ENCODE measurements around the gene IL17RD. TPM values are rescaled to one million over a fixed set of nuclear protein-coding genes. Genes with fewer than 3 reads are reported as not detected.

IL17RD gene
- total and polyA plus RNA-seq, 9 of the 15 experiments (the other 6 are each of a cell fraction or from before 2014, with no cell fraction given): under 0.01 to 0.09 (median 0.04) TPM; not detected in 4

- ATAC-seq (no peak), FAIRE-seq (no peak), DNase-seq (ENCODE audit: extremely low read depth in 1 of 4, low spot score in 3 of 4) (no peak)
- H3K4me3 ChIP-seq: no peak overlapping the region
- no peaks in the 10 kb centered on the region for H4K20me1 ChIP-seq (replicated peaks; ENCODE audit: control insufficient read depth, insufficient read depth, low read length)
- CTCF ChIA-PET (ENCODE audit: low intra/inter-chr PET ratio): no interaction called here
- no peaks in the 10 kb centered on the region for H3K9me3 ChIP-seq (replicated peaks; ENCODE audit: control insufficient read depth, insufficient read depth, low read depth, low read length)
- intact Hi-C loops (cut with micrococcal nuclease) (no loop called here), in situ Hi-C loops (cut with MboI) (no loop called here)
- no peaks in the 10 kb centered on the region for H3K36me3 ChIP-seq (ENCODE audit: control insufficient read depth, insufficient read depth, low read length)
- WGBS (ENCODE audit: insufficient coverage, low coverage, missing lambda C conversion rate): 2% methylated on average over 10 of the region's 14 CpGs
- H3K4me2 ChIP-seq (ENCODE audit: insufficient read depth, low read length): no peak overlapping the region
- no peaks in the 10 kb centered on the region for H3K4me1 ChIP-seq (replicated peaks in 1 of 2; ENCODE audit: control insufficient read depth in 2 of 2, insufficient read depth in 2 of 2, low read length in 2 of 2)
- H3K27me3 ChIP-seq (ENCODE audit: control insufficient read depth in 2 of 2, insufficient read depth in 2 of 2, low read length in 2 of 2): peaks cover 18 to 58% of the 10 kb centered on the region in 2 experiments; a peak in 4 of 5 replicates
- H3K9ac ChIP-seq (ENCODE audit: insufficient read depth in 1 of 2, low read depth in 2 of 2, low read length in 2 of 2): no peak overlapping the region
- BruUV-seq (replicated peaks): no TSS peak
- TF ChIP-seq TEAD2 (tag; IDR thresholded peaks at IDR 0.05): no peak
- TF ChIP-seq ZBED1 (IDR thresholded peaks at IDR 0.05): no peak
- no peak for TF ChIP-seq NR2F6 (CRISPR knock-in tag; IDR thresholded peaks at IDR 0.05)
- H3K79me2 ChIP-seq (ENCODE audit: control insufficient read depth, insufficient read depth, low read length): no peaks in the 10 kb centered on the region
- H2AFZ ChIP-seq (ENCODE audit: low read depth, low read length): no peak overlapping the region
- H3K27ac ChIP-seq (ENCODE audit: extremely low read depth, low read depth, low read length): no peak overlapping the region
- no peaks in the 10 kb centered on the region for H3K9me1 ChIP-seq (ENCODE audit: control insufficient read depth, insufficient read depth, low read length)
- POLR2A ChIA-PET: interaction anchor here (0.8 kb wide), 1 partner anchor 11 kb away, joined by 3 read pairs; no protein-coding TSS in a partner anchor
These were observed 34.5 kb downstream of the IL17RD start for GRCh38 chr3:57130571-57131209.

GRCh38 chr3:57128826-57129667, 36.1 kb downstream of the IL17RD start:
- Histone ChIP-seq H3K9me3 (replicated peaks; ENCODE audit: control insufficient read depth, insufficient read depth, low read depth, low read length) (no peaks in the 10 kb centered on the region), H2AFZ (ENCODE audit: low read depth, low read length) (no peak overlapping the region), H3K27ac (ENCODE audit: extremely low read depth, low read depth, low read length) (no peak overlapping the region), H3K4me3 (no peak overlapping the region), H3K4me2 (ENCODE audit: insufficient read depth, low read length) (no peak overlapping the region), H4K20me1 (replicated peaks; ENCODE audit: control insufficient read depth, insufficient read depth, low read length) (no peaks in the 10 kb centered on the region), H3K9me1 (ENCODE audit: control insufficient read depth, insufficient read depth, low read length) (no peaks in the 10 kb centered on the region), H3K36me3 (ENCODE audit: control insufficient read depth, insufficient read depth, low read length) (no peaks in the 10 kb centered on the region), H3K79me2 (ENCODE audit: control insufficient read depth, insufficient read depth, low read length) (no peaks in the 10 kb centered on the region), H3K9ac (ENCODE audit: insufficient read depth in 1 of 2, low read depth in 2 of 2, low read length in 2 of 2) (no peak overlapping the region), H3K4me1 (replicated peaks in 1 of 2; ENCODE audit: control insufficient read depth in 2 of 2, insufficient read depth in 2 of 2, low read length in 2 of 2) (no peaks in the 10 kb centered on the region), H3K27me3 (ENCODE audit: control insufficient read depth in 2 of 2, insufficient read depth in 2 of 2, low read length in 2 of 2) (peaks cover 22 to 56% of the 10 kb centered on the region in 2 experiments; a peak in 4 of 5 replicates)
- POLR2A ChIA-PET: interaction anchor here (1.1 kb wide), 1 partner anchor 14 kb away, joined by 3 read pairs; no protein-coding TSS in a partner anchor
- WGBS (ENCODE audit: insufficient coverage, low coverage, missing lambda C conversion rate): 18% methylated on average over 13 of the region's 14 CpGs
- intact Hi-C loops (cut with micrococcal nuclease) (no loop called here), in situ Hi-C loops (cut with MboI) (no loop called here)
- no TSS peak for BruUV-seq (replicated peaks)
- DNase-seq (ENCODE audit: extremely low read depth in 1 of 4, low spot score in 3 of 4): no peak
- no peak for TF ChIP-seq THAP7 (CRISPR knock-in tag; IDR thresholded peaks at IDR 0.05)
- TF ChIP-seq STAT5B (CRISPR knock-in tag; IDR thresholded peaks at IDR 0.05): no peak
- no peak for TF ChIP-seq ZNF408 (CRISPR knock-in tag; IDR thresholded peaks at IDR 0.05; ENCODE audit: low read depth)
- TF ChIP-seq CHD2 (IDR thresholded peaks at IDR 0.05; ENCODE audit: low read depth, low read length): no peak
- no peak for TF ChIP-seq NRF1 (conservative IDR thresholded peaks at IDR 0.05 in 1 of 2, IDR thresholded peaks at IDR 0.05 in 1 of 2)
- no peak for TF ChIP-seq TAF7 (tag; IDR thresholded peaks at IDR 0.05)
- CTCF ChIA-PET (ENCODE audit: low intra/inter-chr PET ratio): no interaction called here
- no peak for ATAC-seq
- FAIRE-seq: no peak

Data from K562 (cell line).